ENCODE data around the gene DAW1.
"Not testable (repeated sequence)": the region's sequence is repeated elsewhere in the genome, so short reads cannot be mapped to it uniquely, and the experiment has no call there.

DAW1 gene

GRCh38 chr2:227871375-227871791, at the start of gene DAW1:
DAW1 (plus strand) TSS chr2:227871631; CDS start chr2:227871690, 59 bp downstream.
- no peak for DNase-seq (ENCODE audit: low read depth)

GRCh38 chr2:227822416-227823003, 48.9 kb upstream of the DAW1 start:
- DNase-seq (ENCODE audit: low read depth): no peak

GRCh38 chr2:227823922-227824321, 47.5 kb upstream of the DAW1 start:
- no peak for DNase-seq (ENCODE audit: low read depth)

GRCh38 chr2:227824711-227825110, 46.7 kb upstream of the DAW1 start:
- no peak for DNase-seq (ENCODE audit: low read depth)

- no peak for DNase-seq (ENCODE audit: low read depth)
These were observed 45.4 kb upstream of the DAW1 start for GRCh38 chr2:227826019-227826521.

- DNase-seq (ENCODE audit: low read depth): no peak
These were observed 44.9 kb upstream of the DAW1 start for GRCh38 chr2:227826563-227826962.

- no peak for DNase-seq (ENCODE audit: low read depth)
These were observed 44.3 kb upstream of the DAW1 start for GRCh38 chr2:227827143-227827542.

- DNase-seq (ENCODE audit: low read depth): no peak
These were observed 42.9 kb upstream of the DAW1 start for GRCh38 chr2:227828477-227828912.

GRCh38 chr2:227829337-227829736, 42.1 kb upstream of the DAW1 start:
- no peak for DNase-seq (ENCODE audit: low read depth)

GRCh38 chr2:227834423-227834822, 37.0 kb upstream of the DAW1 start:
- no peak for DNase-seq (ENCODE audit: low read depth)

GRCh38 chr2:227834916-227835650, 36.3 kb upstream of the DAW1 start:
- DNase-seq (ENCODE audit: low read depth): no peak

- not testable (repeated sequence) for DNase-seq (ENCODE audit: low read depth)
These were observed 31.9 kb upstream of the DAW1 start for GRCh38 chr2:227839339-227840129.

- DNase-seq (ENCODE audit: low read depth): no peak
These were observed 24.6 kb upstream of the DAW1 start for GRCh38 chr2:227846831-227847230.

GRCh38 chr2:227848146-227848545, 23.3 kb upstream of the DAW1 start:
- DNase-seq (ENCODE audit: low read depth): no peak

GRCh38 chr2:227848586-227848985, 22.8 kb upstream of the DAW1 start:
- no peak for DNase-seq (ENCODE audit: low read depth)

- DNase-seq (ENCODE audit: low read depth): no peak
These were observed 21.5 kb upstream of the DAW1 start for GRCh38 chr2:227849906-227850305.

- DNase-seq (ENCODE audit: low read depth): no peak
These were observed 18.2 kb upstream of the DAW1 start for GRCh38 chr2:227853204-227853629.

- no peak for DNase-seq (ENCODE audit: low read depth)
These were observed 17.6 kb upstream of the DAW1 start for GRCh38 chr2:227853765-227854271.

- DNase-seq (ENCODE audit: low read depth): no peak
These were observed 16.0 kb upstream of the DAW1 start for GRCh38 chr2:227855440-227855839.

GRCh38 chr2:227856697-227857096, 14.7 kb upstream of the DAW1 start:
- no peak for DNase-seq (ENCODE audit: low read depth)

GRCh38 chr2:227860221-227860641, 11.2 kb upstream of the DAW1 start:
- DNase-seq (ENCODE audit: low read depth): no peak

- DNase-seq (ENCODE audit: low read depth): no peak
These were observed 10.4 kb upstream of the DAW1 start for GRCh38 chr2:227861011-227861410.
